ENCODE results near the gene FOXN3.
A peak's percentile ranks its signal among the peaks of the same experiment; 100 is the strongest.

The FOXN3 gene

DNA sequence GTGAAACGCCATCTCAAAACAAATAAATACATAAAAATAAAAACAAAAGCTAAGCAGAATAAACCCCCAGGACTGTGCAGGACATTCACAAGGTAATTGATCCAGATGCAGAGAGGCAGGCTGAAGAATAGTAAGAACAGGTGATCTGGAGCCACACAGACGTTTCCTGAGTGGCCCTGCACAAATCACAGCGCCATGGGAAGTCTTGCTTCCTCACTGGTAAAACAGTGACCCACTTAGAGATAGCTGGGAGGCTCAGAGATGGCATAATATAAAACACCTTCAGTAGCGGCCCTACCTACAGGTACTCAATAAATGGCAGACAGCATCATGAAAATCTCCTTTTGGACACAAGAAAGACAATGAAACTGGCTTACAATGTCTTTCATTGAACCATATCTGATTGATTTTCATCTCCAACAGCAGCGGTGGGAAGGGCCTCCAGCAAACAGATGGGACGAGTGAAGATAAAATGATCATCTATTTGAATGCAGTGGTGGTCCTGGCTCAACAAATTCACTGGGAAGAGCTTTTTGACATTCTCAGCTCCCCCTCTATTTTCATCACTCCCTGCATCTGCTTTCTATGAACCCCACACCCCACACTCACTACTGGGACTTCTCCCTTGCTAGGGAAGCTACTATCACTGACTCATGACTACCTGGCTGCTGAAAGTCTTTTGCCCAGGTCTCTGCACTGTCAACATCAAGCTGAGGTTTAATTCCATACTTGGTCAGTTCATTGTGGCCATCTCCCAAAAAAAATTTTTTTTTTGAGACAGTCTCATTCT, 63.9 kb downstream of the FOXN3 start:
- TF ChIP-seq, protein P1, sequence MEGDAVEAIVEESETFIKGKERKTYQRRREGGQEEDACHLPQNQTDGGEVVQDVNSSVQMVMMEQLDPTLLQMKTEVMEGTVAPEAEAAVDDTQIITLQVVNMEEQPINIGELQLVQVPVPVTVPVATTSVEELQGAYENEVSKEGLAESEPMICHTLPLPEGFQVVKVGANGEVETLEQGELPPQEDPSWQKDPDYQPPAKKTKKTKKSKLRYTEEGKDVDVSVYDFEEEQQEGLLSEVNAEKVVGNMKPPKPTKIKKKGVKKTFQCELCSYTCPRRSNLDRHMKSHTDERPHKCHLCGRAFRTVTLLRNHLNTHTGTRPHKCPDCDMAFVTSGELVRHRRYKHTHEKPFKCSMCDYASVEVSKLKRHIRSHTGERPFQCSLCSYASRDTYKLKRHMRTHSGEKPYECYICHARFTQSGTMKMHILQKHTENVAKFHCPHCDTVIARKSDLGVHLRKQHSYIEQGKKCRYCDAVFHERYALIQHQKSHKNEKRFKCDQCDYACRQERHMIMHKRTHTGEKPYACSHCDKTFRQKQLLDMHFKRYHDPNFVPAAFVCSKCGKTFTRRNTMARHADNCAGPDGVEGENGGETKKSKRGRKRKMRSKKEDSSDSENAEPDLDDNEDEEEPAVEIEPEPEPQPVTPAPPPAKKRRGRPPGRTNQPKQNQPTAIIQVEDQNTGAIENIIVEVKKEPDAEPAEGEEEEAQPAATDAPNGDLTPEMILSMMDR (IDR thresholded peaks at IDR 0.05; ENCODE audit: insufficient read depth, missing control alignments), result no peak
- FAIRE-seq, result no peak
- DNase-seq (ENCODE audit: insufficient read length, low spot score), result no peak

GRCh38 chr14:89351516-89352404, 65.3 kb downstream of the FOXN3 start:
- TF ChIP-seq, protein P1 (IDR thresholded peaks at IDR 0.05; ENCODE audit: insufficient read depth, missing control alignments), result no peak
- FAIRE-seq (no peak), DNase-seq (ENCODE audit: insufficient read length, low spot score) (no peak)

- no peak for DNase-seq (ENCODE audit: insufficient read length, low spot score)
- TF ChIP-seq, protein P1 (IDR thresholded peaks at IDR 0.05; ENCODE audit: insufficient read depth, missing control alignments), result no peak
- FAIRE-seq, result no peak
These were observed 65.9 kb downstream of the FOXN3 start for GRCh38 chr14:89351221-89351515.

DNA sequence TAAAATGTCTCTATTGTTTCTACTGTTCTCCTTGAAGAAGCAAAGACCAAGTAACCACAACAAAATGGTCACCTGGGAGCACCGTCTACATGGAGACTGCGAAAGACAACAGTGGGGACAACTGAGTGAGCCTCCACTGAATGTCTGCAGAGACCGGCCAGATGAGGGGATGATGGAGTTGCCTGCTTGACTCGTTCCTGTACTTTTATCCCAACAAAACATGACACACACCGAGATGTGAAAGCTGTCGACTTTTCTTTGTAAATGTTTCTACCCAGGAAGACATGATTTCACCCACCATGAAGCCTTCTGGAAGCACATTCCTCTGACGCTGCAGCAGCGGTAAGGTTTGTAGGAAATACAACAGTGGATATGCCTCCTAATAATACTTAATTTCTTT, 66.9 kb downstream of the FOXN3 start:
- TF ChIP-seq, protein P1 (IDR thresholded peaks at IDR 0.05; ENCODE audit: insufficient read depth, missing control alignments), result no peak
- no peak for DNase-seq (ENCODE audit: insufficient read length, low spot score)
- no peak for FAIRE-seq

DNA sequence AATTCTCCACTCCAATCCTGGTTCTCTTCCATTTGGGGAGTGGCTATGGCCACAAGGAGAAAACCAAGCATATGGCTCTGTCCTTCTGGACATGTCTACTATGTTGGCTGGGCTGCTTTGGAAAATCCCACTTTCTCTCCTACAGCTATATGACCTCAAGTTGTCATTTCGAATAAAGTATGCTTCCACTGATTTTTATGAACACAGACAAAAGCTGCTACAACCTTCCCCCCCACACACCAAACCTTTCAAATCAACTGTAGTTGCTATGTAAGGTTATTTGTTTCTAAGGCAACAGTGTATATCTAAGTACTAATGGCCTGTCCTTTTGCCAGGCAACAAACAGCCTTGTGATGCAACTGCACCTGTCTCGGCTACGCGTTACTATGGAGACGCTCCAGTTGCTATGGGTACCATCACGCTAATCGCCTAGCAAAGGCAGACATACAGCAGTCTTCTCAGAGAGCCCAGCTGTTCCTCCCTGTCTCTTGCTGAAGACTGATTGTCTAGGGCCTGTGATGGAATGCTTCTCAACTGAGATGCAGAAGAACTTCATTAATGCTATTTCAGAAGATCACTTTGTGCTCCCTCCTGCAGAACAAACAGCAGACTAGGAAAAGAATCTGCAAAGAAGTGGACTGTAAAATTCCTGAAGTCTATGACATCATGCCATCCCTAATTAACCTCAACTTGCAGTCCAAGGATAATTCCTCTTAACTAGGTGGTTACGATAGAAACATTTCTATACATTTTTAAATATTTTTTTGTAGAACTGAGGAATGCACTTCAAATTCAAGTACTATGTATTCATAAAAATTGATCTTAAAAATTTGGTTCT, 67.6 kb downstream of the FOXN3 start:
- TF ChIP-seq, protein P1 (IDR thresholded peaks at IDR 0.05; ENCODE audit: insufficient read depth, missing control alignments), result no peak
- FAIRE-seq (peak; percentile 93), DNase-seq (ENCODE audit: insufficient read length, low spot score) (peak; percentile 58)

- TF ChIP-seq, protein P1 (IDR thresholded peaks at IDR 0.05; ENCODE audit: insufficient read depth, missing control alignments), result no peak
- FAIRE-seq (no peak), DNase-seq (ENCODE audit: insufficient read length, low spot score) (no peak)
These were observed 68.3 kb downstream of the FOXN3 start for GRCh38 chr14:89348722-89349121.

All from D721Med (cell line).